Heart left ventricle (tissue), 13 donors: ENCODE measurements around the gene IQCN.

Experiments used
- CTCF ChIP-seq, 12 donors: fragments of 200-600 bp; sonication (generic) in 4 of 12; IDR thresholded peaks; one replicate each; pipeline versions ENCODE4 v1.5.0 to v1.8.0; 2018 to 2022; ENCODE audit warnings: antibody characterized with exemption in 12 of 12, mild to moderate bottlenecking in 5 of 12
- POLR2A ChIP-seq, 2 donors: fragments of 450-650 bp; IDR thresholded peaks; one replicate each; pipeline ENCODE4 v1.6.1; 2017; ENCODE audit warnings: antibody characterized with exemption in 2 of 2, mild to moderate bottlenecking in 2 of 2, moderate library complexity in 2 of 2
- donor health status: ischemic (EF 13 %, LVEDD 7.1; RV severe dilation, severe dysfunction).
- donor health status: DM: no; HTN: yes; CAD: no.
- donor health status: DM: no; HTN: no; CAD: no.
- donor health status: ischemic (EF 25% LVEDD 6.9; RV normal size, moderate dysfunction).
- donor health status: ischemic (EF 25% LVEDD 5.7; RV mildly dilated, moderate dysfunction).
- donor health status: ischemic (EF 35%, LVEDD 5.7; RV mildly dilated, moderate dysfunction).
- donor health status: nonischemic (EF 11% LVEDD 7.7; RV severe dilation, severe dysfunction).
- donor health status: DM: yes; HTN: yes; CAD: no.
- donor health status: PGD.
- donor health status: ischemic (EF 29% LVEDD 5.4; RV normal size, mild dysfunction).
- donor health status: nonischemic (EF 23%, LVEDD 6.1; RV moderate dilation, normal function).

- peak in 9 of 12 donors; percentile 12 to 41 (median 31) for TF ChIP-seq CTCF (IDR thresholded peaks at IDR 0.05)
- TF ChIP-seq POLR2A (IDR thresholded peaks at IDR 0.05): no peak
Measured at GRCh38 chr19:18229474-18229873, 44.8 kb downstream of the IQCN start.
